GM12878 (cell line): ENCODE data around the gene GALNT17. TPM values are rescaled to one million over a fixed set of nuclear protein-coding genes. Genes with fewer than 3 reads are reported as not detected.

ENCODE experiments used
- E4F1 ChIP-seq: fragments of 450-650 bp; IDR thresholded peaks from 2 replicates; pipeline ENCODE4 v1.6.1; 2018; ENCODE audit warnings: borderline replicate concordance, mild to moderate bottlenecking; ENCODE audit not compliant: partially characterized antibody
- FOXM1 ChIP-seq: IDR thresholded peaks from 2 replicates; pipeline ENCODE4 v1.6.1; 2012; ENCODE audit warnings: low read depth, mild to moderate bottlenecking, inconsistent platforms, low read length, moderate library complexity
- HDAC2 ChIP-seq: fragments of 200-600 bp; sonication (generic); IDR thresholded peaks from 2 replicates; pipeline ENCODE4 v1.6.1; 2017
- PRDM15 ChIP-seq: fragments of 450-650 bp; formaldehyde crosslinking; IDR thresholded peaks from 2 replicates; pipeline ENCODE4 v1.4.0; 2020; ENCODE audit warnings: mild to moderate bottlenecking, moderate library complexity
- SPI1 ChIP-seq: IDR thresholded peaks from 2 replicates; pipeline ENCODE4 v1.6.1; 2011; ENCODE audit warnings: low read depth, mild to moderate bottlenecking, low read length, moderate library complexity, borderline replicate concordance; ENCODE audit not compliant: insufficient read depth
- polyA plus RNA-seq, 11 experiments: library from polyadenylated mRNA; depleted of rRNA in 4 of 11; unstranded in 6 of 11; stranded (reverse) in 5 of 11; fragments of >200 nt; fragmentation: Nextera tagmentation in 4 of 11; fragmentation: Illumina TruSeq in 1 of 11; extraction: Ambion mirVana in 4 of 11; extraction: Trizol in 1 of 11; gene quantifications; 1 replicate in 1 of 11; 2 replicates in 10 of 11; pipeline versions ENCODE4 v1.2.1 to v1.2.3, GENCODE V29; 2011 to 2016; ENCODE audit warnings: inconsistent platforms in 2 of 11, missing spikeins in 2 of 11, low read depth in 1 of 11
- total RNA-seq, 4 experiments: library from RNA; depleted of rRNA in 3 of 4; stranded (reverse); fragments of >200 nt in 3 of 4; fragmentation: Illumina TruSeq in 1 of 4; extraction: Trizol in 1 of 4; gene quantifications; 2 replicates each; pipeline versions ENCODE4 v1.2.1 to v1.2.3, GENCODE V29; 2013 to 2021
- TF ChIP-seq, protein P1 (sequence below): IDR thresholded peaks from 2 replicates; pipeline ENCODE4 v1.6.1; 2012; ENCODE audit warnings: low read depth, low read length, improper control_type of control experiment

Gene GALNT17
- total and polyA plus RNA-seq, 10 of the 15 experiments (the other 5 are each of a cell fraction or from before 2014, with no cell fraction given) = 0.12 to 0.15 TPM; not detected in 8

- TF ChIP-seq, protein P1, sequence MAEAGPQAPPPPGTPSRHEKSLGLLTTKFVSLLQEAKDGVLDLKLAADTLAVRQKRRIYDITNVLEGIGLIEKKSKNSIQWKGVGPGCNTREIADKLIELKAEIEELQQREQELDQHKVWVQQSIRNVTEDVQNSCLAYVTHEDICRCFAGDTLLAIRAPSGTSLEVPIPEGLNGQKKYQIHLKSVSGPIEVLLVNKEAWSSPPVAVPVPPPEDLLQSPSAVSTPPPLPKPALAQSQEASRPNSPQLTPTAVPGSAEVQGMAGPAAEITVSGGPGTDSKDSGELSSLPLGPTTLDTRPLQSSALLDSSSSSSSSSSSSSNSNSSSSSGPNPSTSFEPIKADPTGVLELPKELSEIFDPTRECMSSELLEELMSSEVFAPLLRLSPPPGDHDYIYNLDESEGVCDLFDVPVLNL = no peak
- TF ChIP-seq HDAC2 (no peak), FOXM1 (no peak), SPI1 (no peak), PRDM15 (CRISPR knock-in tag) (no peak), E4F1 (no peak)
- TF ChIP-seq, all 136 proteins: peak for 0
Observed at GRCh38 chr7:71339924-71340323, 208.0 kb downstream of the GALNT17 start (continued).
